Stimulated activated CD8-positive, alpha-beta memory T cell treated with anti-CD3 and anti-CD28 coated beads, Interleukin-7, amount 100 ng/mL, for 1 hour (primary cell): Measurements from ENCODE around the gene TTLL12.
"Not testable (repeated sequence)": the region's sequence is repeated elsewhere in the genome, so short reads cannot be mapped to it uniquely, and the experiment has no call there.

Source experiments
- DNase-seq, 2 donors: peaks; one replicate each; pipeline ENCODE4 v3.0.0-alpha.2; 2020; ENCODE audit warnings: low read depth in 2 of 2

Gene TTLL12

DNA sequence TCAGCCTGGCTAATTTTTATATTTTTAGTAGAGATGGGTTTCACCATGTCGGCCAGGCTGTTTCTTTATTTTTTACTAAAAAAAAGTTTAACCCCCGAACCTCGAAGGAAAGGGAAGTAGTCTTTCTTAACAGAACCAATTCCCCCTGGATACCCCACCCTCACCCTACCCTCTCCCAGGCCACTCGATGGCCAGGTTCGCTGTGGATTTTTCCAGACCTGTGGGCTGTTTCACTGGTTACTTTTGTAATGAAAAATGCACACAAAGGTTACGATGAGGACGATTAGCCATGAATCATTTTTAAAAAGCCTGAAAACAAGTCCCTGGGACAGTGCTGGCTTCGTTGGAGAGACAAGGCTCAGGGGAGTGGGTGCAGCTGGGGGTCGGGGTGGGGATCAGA, 33.0 kb downstream of the TTLL12 start:
- no peak for DNase-seq

DNA sequence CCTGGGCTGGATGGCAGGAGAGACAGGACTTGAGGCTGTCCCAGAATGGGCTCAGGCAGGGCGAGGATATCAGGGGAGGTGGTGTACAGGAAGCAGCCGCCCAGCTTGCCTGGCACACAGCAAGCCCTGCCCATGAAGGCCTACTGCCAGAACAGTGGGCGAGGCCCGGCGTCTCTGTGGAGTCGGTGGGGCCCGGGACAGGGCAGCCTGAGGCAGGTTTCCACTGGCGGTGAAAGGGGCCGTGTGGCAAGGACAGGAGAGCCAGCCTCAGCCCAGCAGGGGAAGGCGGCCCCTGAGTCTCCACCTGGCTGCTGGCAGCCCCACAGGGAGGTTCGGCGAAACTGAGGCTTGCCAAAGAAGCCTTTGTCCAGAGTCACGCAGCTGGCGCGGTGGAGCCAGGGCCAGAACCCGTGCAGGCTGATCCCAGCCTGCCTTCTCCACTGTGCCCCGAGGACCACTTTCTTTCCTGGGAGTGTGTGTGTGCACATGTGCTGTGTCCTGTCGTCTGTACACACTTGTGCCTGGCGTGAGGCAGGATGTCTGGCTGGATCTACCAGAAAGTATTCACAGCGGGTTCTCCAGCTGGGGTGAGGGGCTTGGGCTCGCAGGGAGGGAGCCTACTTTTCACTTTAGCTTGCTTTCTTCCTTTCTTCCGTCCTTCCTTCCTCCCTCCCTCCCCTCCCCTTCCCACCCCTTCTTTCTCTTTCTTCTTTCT, 34.4 kb downstream of the TTLL12 start:
- peak in 1 of 2 donors; percentile 34 for DNase-seq

GRCh38 chr22:43152003-43152356, 35.0 kb downstream of the TTLL12 start:
- DNase-seq = no peak

GRCh38 chr22:43151251-43152002, 35.5 kb downstream of the TTLL12 start, which contains the start of gene TSPO:
Gene TSPO (plus strand): TSS chr22:43151559. CDS start chr22:43159239, 7,680 bp downstream.
- DNase-seq = peak; percentile 34 to 51

GRCh38 chr22:43150731-43151206, 36.2 kb downstream of the TTLL12 start:
- DNase-seq = no peak

GRCh38 chr22:43148581-43148980, 38.4 kb downstream of the TTLL12 start:
- no peak for DNase-seq

DNA sequence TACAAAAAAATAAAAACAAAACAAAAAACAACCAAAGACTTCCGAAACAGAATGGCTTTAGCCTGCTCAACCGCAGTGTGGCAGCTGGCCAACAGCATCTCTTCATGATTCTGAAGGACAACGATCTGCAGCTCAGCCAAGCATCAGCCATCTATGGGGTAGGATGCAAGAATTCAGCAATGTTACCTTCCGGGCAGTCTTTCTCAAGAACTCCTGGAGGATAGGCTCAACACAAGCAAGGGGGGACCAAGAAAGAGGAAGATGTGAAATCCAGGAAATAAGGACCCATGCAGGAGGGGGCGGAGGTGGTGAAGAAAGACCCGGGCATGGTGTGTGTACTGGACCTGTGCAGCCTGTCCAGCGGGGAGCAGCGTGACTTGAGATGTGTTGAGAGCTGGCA, 39.1 kb downstream of the TTLL12 start:
- no peak for DNase-seq

DNA sequence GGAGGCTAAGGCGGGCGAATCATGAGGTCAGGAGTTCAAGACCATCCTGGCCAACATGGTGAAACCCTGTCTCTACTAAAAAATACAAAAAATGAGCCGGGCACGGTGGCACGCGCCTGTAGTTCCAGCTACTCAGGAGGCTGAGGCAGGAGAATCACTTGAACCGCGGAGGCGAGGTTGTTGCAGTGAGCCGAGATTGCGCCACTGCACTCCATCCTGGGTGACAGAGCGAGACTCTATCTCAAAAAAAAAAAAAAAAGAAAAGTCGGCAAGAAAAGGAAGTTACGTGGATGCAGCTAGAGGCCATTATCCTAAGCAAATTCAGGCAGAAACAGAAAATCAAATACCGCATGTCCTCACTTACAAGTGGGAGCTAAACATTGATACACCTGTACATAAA, 40.6 kb downstream of the TTLL12 start:
- DNase-seq = not testable (repeated sequence)

GRCh38 chr22:43145371-43145770, 41.6 kb downstream of the TTLL12 start:
- not testable (repeated sequence) for DNase-seq

- no peak for DNase-seq
Observed at GRCh38 chr22:43144949-43145348, 42.0 kb downstream of the TTLL12 start.

- peak; percentile 54 to 63 for DNase-seq
Observed at GRCh38 chr22:43142880-43143562, 43.9 kb downstream of the TTLL12 start, which contains the start of gene MCAT. Gene MCAT (minus strand): TSS chr22:43143398. CDS start chr22:43143348, 50 bp downstream.

GRCh38 chr22:43136801-43137200, 50.1 kb downstream of the TTLL12 start:
- DNase-seq = no peak

DNA sequence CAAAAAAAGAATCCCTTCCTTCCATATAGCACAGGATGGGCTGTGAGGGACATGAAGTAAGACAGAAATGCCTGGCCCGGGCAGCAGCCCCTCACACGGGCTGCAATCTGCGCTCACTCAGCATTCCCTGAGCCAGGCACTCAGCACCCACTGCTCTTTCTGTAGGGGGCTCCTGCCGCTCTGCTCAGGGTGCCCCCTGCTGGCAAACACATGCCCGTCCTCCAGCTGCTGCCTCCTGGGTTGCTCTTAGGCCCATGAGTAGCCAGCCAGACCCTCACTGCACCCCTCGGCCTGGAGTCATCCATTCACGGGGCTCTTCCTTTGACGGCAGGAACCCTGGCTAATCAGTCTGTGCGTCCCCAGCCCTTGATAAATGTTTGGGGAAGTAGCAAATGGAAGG, 50.7 kb downstream of the TTLL12 start:
- no peak for DNase-seq

GRCh38 chr22:43135565-43135964, 51.4 kb downstream of the TTLL12 start:
- DNase-seq = no peak

DNA sequence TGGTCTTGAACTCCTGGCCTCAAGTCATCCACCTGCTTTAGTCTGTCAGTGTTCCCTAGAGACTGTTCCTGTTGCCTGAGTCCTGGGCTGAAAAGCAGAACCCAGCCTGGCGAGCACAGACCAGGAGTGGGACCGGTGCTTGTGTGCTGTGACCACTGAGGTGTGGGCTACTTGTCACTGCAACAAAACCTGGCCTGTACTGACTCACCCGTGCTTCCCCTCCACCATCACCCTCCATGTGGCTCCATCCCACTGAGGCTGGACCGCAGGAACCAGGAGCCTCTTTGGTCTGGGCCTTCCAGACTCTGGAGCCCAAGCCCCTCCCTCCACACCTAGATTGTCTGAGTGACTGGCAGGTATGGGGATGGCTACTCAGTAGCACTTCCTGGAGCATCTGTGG, 52.4 kb downstream of the TTLL12 start:
- DNase-seq = no peak

DNA sequence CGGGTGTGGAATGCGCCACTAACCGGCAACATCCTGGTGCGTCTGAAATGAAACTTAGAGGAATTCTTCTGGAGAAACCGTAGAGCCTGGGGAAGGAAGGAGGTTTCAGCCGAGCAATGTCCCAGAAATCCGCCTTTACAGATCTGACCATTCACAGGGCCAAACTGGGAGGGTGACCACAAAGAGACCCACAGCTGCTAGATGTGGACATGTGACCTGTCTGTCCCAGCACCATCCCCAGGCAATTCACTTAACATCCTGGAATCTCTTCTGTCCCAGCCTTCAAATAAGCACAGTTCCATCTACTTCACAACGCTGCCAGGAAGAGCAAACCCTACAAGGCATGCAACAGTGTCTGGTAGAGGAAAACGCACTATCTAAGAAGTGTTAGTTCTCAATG, 53.5 kb downstream of the TTLL12 start:
- no peak for DNase-seq

GRCh38 chr22:43131773-43132501, 55.0 kb downstream of the TTLL12 start:
- no peak for DNase-seq

- DNase-seq = no peak
Observed at GRCh38 chr22:43129426-43130425, 57.2 kb downstream of the TTLL12 start.

- no peak for DNase-seq
Observed at GRCh38 chr22:43128928-43129424, 58.0 kb downstream of the TTLL12 start.

DNA sequence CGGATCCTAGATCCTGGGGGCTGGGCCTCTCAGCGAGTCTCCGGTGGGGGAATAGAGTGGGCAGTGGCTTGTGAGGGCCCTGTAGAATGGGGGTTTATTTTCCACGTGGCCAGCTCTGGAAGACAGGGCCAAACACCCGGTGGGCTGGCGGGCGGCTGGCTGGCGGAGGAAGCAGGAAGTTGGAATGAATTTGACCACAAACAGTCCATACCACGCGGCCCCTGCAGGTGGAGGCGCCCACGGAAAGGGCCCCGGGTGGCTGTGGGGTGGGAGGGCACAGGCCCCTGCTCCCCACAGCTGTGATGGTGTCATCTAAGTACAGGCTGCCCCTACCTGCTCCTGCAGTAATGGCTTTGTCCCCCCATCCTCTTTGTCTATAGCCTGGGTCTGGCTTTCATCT, 58.8 kb downstream of the TTLL12 start:
- no peak for DNase-seq
